ENCODE data around the gene ZNF473. TPM values are rescaled to one million over a fixed set of nuclear protein-coding genes. Genes with fewer than 3 reads are reported as not detected.

ZNF473 gene
- total RNA-seq, 2 donors from 2014 or later: 4.3 to 6.1 TPM

DNA sequence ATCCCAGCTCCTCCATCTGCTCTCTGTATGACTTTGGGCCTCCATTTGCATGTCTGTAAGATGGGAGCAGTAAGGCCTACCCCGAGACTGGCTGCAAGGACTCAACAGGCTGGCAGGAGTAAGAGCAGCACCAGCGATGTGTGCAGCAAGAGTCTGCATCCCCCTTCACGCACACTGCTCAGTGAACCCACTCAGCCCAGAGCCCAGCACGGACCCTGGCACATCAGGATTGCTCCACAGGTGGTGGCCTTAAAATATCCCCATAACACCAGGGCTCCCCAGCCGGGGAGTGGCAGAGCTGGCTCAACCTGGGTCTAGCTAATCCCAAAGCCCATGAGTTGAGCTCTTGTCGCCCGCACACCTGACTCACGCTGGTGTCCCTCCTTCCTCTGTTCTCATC is 24.0 kb upstream of the ZNF473 start:
- DNase-seq: no peak
- intact Hi-C loops (cut with DNase I): no loop called here
- no peak for ATAC-seq

GRCh38 chr19:50002386-50002960 is 23.3 kb upstream of the ZNF473 start:
- ATAC-seq (peak in 1 of 2 donors; percentile 55), DNase-seq (no peak)

GRCh38 chr19:50003254-50003788 is 22.5 kb upstream of the ZNF473 start:
- intact Hi-C loops (cut with DNase I): no loop called here
- DNase-seq (no peak), ATAC-seq (no peak)

More at GRCh38 chr19:50002386-50002960, 23.3 kb upstream of the ZNF473 start:
- intact Hi-C loops (cut with DNase I): no loop called here

DNA sequence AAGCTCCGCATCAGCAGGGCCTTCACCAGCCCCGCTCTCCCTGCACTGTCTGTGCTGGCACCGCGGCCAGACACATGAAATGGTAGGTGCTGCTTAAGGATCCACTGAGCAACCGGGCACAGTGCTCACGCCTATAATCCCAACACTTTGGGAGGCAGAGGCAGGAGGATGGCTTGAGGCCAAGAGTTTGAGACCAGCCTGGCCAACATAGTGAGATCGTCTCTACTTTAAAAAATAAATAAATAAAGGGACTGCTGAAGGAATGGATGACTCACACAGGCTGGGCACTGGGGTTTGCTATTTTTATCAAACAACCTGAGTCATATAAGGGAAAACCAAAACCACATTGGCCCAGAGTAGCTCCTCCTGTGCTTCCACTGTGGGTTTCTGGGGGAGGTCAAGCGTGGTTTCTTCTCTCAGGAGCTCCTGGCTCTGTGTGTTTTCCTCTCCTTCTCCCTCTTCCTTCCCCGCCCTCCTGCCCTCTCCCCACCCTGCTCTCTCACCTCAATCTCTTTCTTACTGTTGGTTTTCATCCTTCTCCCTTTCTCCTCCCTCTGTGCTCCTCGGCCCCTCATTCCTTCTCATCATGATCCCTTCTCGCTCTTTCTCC is 21.9 kb upstream of the ZNF473 start:
- DNase-seq (peak; percentile 65), ATAC-seq (peak; percentile 70 to 95)
- intact Hi-C loops (cut with DNase I): no loop called here

DNA sequence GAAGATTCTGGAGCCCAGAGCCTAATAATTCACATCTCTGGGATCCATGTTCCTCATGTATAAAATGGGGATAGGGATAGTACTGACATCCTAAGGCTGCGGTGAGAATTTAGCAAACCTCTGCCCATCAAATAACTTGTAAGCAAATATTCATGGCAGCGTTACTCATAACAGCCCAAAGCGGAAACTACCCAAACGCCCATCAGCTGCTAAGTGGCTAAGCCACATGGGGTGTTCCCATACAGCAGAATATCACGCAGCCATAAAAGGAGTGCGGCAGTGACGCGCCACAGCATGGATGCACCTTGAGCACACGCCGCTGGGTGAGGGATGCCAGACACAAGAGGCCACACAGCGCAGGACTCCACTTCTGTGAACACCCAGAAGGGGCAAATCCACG is 20.4 kb upstream of the ZNF473 start:
- intact Hi-C loops (cut with DNase I): no loop called here
- ATAC-seq (no peak), DNase-seq (no peak)

- no peak for ATAC-seq
- intact Hi-C loops (cut with DNase I): no loop called here
- DNase-seq: no peak
Measured at GRCh38 chr19:50007170-50007569, 18.6 kb upstream of the ZNF473 start.

GRCh38 chr19:50007947-50008346 is 17.9 kb upstream of the ZNF473 start:
- DNase-seq (no peak), ATAC-seq (no peak)
- intact Hi-C loops (cut with DNase I): no loop called here

DNA sequence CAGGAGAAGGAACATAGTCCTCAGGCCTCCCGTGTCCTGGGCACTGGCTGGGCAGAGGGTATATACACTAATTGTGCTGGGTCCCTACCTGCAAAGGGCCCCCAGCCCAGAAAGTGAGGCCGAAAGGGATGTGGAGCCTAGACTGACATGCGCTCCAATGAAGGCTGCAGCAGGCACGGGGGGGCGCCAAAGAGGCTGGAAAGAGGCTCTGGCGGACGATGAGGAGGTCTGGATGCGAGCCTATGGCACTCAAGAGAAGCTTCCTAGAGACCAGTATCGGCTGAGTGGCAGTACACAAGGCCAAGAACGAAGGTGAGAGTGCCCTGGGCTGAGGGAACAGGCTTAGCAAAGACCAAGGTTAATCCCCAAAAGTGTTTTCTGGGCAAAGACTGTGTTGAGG is 17.3 kb upstream of the ZNF473 start:
- DNase-seq (no peak), ATAC-seq (no peak)
- intact Hi-C loops (cut with DNase I): no loop called here

DNA sequence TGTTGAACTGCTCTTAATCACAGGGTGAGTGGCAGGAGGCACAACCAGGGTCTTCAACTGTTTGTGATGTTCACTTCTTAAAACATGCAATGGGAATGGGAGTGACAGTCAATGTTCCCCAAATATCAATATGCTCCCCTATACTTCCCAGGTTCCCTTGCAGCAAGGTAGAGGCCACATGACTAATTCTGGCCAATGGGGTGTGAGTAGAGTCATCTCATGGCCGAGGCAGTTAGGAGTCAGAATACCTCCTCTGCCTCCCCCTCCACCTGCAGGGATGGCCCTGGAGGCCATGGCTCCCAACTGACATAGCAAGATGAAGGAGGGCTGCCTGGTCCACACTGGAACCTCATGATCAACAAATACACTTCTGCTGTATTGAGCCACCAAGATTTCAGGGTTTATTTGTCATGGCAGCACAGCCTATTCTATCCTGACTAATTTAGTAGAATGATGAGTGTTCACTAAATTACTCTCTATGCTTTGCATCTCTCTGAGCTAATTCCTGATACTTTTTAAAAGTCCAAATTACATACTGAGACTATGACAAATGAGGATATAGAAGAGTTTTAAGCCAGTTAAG is 9.5 kb upstream of the ZNF473 start:
- no peak for ATAC-seq
- intact Hi-C loops (cut with DNase I): no loop called here
- DNase-seq: no peak

DNA sequence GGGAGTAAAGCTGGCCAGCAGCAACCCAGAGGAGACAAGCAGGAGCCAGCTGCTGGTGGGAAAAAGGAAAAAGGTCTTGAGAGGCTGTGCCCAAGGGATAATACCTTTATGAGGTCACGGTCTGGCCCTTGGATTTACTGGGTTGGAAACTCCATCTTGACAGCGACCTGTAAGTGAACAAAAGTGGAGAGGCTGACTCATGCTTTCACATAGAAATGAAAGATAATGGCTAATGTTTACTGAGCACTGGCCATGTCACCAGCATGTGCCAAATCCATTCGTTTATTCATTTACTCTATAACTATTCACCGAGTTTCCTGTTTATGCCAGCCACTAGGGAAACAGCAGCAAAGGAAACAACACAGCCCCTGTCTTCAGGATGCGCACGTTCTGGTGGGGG is 5.3 kb upstream of the ZNF473 start:
- intact Hi-C loops (cut with DNase I): no loop called here
- ATAC-seq: no peak

GRCh38 chr19:50022823-50023222 is 3.0 kb upstream of the ZNF473 start:
- intact Hi-C loops (cut with DNase I): no loop called here
- no peak for DNase-seq
- ATAC-seq: no peak

More for the DNA sequence above, 5.3 kb upstream of the ZNF473 start:
- DNase-seq: no peak

- ATAC-seq (no peak), DNase-seq (no peak)
- intact Hi-C loops (cut with DNase I): no loop called here
Measured at GRCh38 chr19:50024719-50025021, 1.1 kb upstream of the ZNF473 start.

GRCh38 chr19:50025022-50025793 is 597 bp upstream of the ZNF473 start, which contains the start of gene VRK3:
TSS of gene VRK3 (minus strand) at chr19:50025372. CDS start at chr19:50016162, 9,210 bp downstream.
- ATAC-seq: peak; percentile 95 to 98
- intact Hi-C loops (cut with DNase I): no loop called here
- DNase-seq: peak; percentile 99

DNA sequence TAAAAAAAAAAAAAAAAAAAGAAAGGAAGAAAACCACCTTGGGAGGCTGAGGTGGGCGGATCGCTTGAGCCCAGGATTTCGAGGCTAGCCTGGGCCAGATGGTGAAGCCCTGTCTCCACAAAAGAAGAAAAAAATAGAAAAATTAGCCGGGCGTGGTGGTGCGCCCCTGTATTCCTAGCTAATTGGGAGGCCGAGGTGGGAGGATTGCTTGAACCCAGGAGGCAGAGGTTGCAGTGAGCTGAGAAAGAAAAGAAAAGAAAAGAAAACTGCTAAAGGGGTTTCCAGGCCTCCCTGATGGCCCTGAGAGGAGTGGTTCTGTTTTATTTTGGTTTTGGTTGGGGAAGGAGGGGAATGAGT is 723 bp downstream of the ZNF473 start:
- intact Hi-C loops (cut with DNase I): no loop called here
- DNase-seq (no peak), ATAC-seq (no peak)

GRCh38 chr19:50030225-50030624 is 4.4 kb downstream of the ZNF473 start:
- intact Hi-C loops (cut with DNase I): no loop called here
- ATAC-seq (no peak), DNase-seq (no peak)

- ATAC-seq: no peak
- intact Hi-C loops (cut with DNase I): no loop called here
- DNase-seq: no peak
Measured at GRCh38 chr19:50030937-50031336, 5.1 kb downstream of the ZNF473 start.

DNA sequence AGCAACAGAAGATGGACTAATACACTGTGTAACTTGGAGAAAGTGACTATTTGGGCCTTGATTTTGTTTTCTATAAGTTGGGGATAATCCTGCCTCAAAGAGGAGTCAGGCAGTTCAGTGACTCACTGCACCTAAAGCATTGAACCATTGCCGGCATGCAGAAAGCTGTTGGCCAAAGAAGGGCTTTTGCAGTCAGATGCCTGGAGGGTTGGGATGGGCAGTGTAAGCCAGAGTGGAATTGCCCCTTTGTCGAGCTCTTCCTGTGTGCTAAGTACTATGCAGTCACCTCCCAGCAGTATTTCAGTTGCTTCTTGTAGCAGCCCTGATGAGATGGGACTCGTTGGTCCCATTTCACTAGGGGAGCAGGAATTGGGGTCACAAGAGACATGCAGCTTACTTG is 11.1 kb downstream of the ZNF473 start:
- no peak for DNase-seq
- intact Hi-C loops (cut with DNase I): no loop called here
- ATAC-seq: no peak

- ATAC-seq (no peak), DNase-seq (no peak)
- intact Hi-C loops (cut with DNase I): no loop called here
Measured at GRCh38 chr19:50039968-50040367, 14.2 kb downstream of the ZNF473 start.

- ATAC-seq (no peak), DNase-seq (no peak)
- intact Hi-C loops (cut with DNase I): no loop called here
Measured at GRCh38 chr19:50040967-50041366, 15.2 kb downstream of the ZNF473 start.

- intact Hi-C loops (cut with DNase I): no loop called here
- DNase-seq (no peak), ATAC-seq (no peak)
Measured at GRCh38 chr19:50042363-50043024, 16.7 kb downstream of the ZNF473 start.

Data from left cardiac atrium (tissue), 4 donors.